Liver (tissue), 3 donors: ENCODE data around the gene PRORP.

Experiments
- JUND ChIP-seq, 2 donors: IDR thresholded peaks; 2 replicates each; pipeline ENCODE4 v1.6.1; 2016; ENCODE audit warnings: antibody characterized with exemption in 2 of 2
- TF ChIP-seq, protein P1 (sequence below): fragments of 150-350 bp; IDR thresholded peaks from 2 replicates; pipeline ENCODE4 v1.5.1; 2017; ENCODE audit warnings: improper control_type of control experiment, low read depth, low read length; ENCODE audit not compliant: missing input control
- TF ChIP-seq, protein P2 (sequence below): IDR thresholded peaks from 2 replicates; pipeline ENCODE4 v1.6.1; 2016; ENCODE audit warnings: antibody characterized with exemption
- donor health status: healthy.
- donor health status: healthy.

DNA sequence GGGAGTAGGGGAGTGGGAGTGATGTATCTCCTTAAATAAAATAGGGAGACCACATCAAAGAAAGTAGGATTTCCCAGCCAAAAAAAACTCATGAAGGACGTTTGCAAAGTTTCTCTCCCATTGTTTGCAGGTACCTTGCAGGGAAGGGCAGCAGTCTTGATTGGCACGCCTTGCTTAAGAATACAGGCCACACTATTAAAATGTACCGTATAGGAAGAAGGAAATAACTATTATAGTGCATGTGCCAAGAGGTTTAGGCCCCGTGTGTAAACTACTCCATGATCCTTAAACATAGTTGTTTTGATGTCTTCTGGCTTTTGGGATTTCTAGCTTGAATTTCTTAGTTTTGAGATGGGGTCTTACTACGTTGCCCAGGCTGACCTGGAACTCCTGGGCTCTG, 42.5 kb downstream of the PRORP start:
- no peak for TF ChIP-seq JUND (IDR thresholded peaks at IDR 0.05)
- TF ChIP-seq, protein P1, sequence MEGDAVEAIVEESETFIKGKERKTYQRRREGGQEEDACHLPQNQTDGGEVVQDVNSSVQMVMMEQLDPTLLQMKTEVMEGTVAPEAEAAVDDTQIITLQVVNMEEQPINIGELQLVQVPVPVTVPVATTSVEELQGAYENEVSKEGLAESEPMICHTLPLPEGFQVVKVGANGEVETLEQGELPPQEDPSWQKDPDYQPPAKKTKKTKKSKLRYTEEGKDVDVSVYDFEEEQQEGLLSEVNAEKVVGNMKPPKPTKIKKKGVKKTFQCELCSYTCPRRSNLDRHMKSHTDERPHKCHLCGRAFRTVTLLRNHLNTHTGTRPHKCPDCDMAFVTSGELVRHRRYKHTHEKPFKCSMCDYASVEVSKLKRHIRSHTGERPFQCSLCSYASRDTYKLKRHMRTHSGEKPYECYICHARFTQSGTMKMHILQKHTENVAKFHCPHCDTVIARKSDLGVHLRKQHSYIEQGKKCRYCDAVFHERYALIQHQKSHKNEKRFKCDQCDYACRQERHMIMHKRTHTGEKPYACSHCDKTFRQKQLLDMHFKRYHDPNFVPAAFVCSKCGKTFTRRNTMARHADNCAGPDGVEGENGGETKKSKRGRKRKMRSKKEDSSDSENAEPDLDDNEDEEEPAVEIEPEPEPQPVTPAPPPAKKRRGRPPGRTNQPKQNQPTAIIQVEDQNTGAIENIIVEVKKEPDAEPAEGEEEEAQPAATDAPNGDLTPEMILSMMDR: no peak
- TF ChIP-seq, protein P2, sequence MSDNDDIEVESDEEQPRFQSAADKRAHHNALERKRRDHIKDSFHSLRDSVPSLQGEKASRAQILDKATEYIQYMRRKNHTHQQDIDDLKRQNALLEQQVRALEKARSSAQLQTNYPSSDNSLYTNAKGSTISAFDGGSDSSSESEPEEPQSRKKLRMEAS: no peak
